ENCODE measurements around the gene UBE2J2. TPM values are rescaled to one million over a fixed set of nuclear protein-coding genes. Genes with fewer than 3 reads are reported as not detected.

The UBE2J2 gene
- total and polyA plus RNA-seq, 2 experiments from 2014 or later: 49.7 to 63.5 TPM

DNA sequence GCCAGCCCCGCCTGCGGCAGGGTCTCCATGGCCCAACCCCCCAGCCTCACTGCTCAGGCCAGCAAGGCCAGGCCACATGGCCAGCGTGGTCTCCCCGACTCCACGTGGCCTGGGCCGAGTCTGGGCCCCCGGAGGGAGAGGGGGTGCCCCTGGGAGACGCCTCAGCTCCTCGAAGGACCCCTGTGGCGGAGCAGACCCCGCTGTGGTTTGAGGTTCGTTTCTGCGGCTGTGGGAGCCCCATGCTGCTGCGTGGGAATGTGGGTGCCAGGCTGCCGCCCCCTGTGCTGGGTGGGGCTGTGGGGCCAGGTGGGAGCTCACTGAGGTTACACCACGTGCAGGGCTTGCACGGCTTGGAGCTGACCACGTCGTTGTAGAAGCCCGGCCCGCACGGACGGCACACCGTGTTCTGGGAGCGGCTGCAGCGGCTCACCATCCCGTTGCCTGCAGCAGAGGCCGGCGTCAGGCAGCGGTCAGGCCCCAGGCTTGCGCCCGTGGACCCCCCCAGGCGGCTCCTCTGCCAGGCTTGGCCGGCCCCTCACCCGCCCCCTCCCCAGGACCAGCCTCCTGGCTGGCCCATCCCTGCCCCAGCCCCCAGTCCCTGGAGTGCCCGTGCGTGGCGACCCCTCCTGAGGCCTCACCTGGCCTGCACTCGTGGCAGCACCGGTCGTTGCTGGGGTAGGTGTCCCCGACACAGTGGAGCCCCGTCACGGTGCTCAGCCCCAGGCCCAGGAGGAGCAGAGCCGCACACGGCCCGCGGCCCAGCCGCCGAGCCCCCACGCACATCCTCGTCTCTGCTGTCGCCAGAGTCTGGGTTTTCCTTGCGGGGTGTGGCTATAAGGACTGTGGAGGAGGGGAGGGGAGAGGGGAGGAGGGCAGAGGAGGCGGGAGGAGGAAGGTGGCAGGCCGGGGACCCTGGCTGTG, 60.0 kb downstream of the UBE2J2 start, which contains the start of gene TNFRSF4:
TSS of gene TNFRSF4 (minus strand) at position 809 of the 921 bp plus-strand sequence. CDS start at position 783, 26 bp downstream.
- no peak for TF ChIP-seq EZH2phosphoT487 (IDR thresholded peaks at IDR 0.05; ENCODE audit: insufficient read depth, low read depth)
- TF ChIP-seq EZH2 (IDR thresholded peaks at IDR 0.05; ENCODE audit: insufficient read depth, poor library complexity, severe bottlenecking): no peak
- no peaks in the 10 kb centered on the region for H3K4me1 ChIP-seq (ENCODE audit: insufficient read depth)
- no peaks in the 10 kb centered on the region for H3F3A ChIP-seq (ENCODE audit: insufficient read depth)
- H3K4me2 ChIP-seq (ENCODE audit: unreplicated experiment): no peak within 1 kb of the TSS
- no peaks in the 10 kb centered on the region for H3K9me2 ChIP-seq (ENCODE audit: insufficient read depth)
- no peaks in the 10 kb centered on the region for H3K9me3 ChIP-seq (ENCODE audit: low read depth)
- H3K4me3 ChIP-seq: no peak within 1 kb of the TSS
- in situ Hi-C loops (cut with MboI): no loop called here
- H4K20me1 ChIP-seq (ENCODE audit: insufficient read depth): no peaks in the 10 kb centered on the region
- no peak within 1 kb of the TSS for H3K27ac ChIP-seq
- DNase-seq: no peak
- H3K27me3 ChIP-seq (replicated peaks; ENCODE audit: insufficient read depth): no peaks in the 10 kb centered on the region
- no peaks in the 10 kb centered on the region for H3K79me2 ChIP-seq (ENCODE audit: insufficient read depth)
- no peak within 1 kb of the TSS for H3K9ac ChIP-seq
- peaks cover 5% of the 10 kb centered on the region; the same call in 1 of the 2 replicates for H3K36me3 ChIP-seq (ENCODE audit: low read depth)
- WGBS, 2 experiments (ENCODE audit: low coverage in 1 of 2, low lambda C conversion rate in 2 of 2, missing lambda C conversion rate in 2 of 2): 49 to 54% methylated on average over 47 to 55 of the region's 56 CpGs
- H2AFZ ChIP-seq: no peak within 1 kb of the TSS

DNA sequence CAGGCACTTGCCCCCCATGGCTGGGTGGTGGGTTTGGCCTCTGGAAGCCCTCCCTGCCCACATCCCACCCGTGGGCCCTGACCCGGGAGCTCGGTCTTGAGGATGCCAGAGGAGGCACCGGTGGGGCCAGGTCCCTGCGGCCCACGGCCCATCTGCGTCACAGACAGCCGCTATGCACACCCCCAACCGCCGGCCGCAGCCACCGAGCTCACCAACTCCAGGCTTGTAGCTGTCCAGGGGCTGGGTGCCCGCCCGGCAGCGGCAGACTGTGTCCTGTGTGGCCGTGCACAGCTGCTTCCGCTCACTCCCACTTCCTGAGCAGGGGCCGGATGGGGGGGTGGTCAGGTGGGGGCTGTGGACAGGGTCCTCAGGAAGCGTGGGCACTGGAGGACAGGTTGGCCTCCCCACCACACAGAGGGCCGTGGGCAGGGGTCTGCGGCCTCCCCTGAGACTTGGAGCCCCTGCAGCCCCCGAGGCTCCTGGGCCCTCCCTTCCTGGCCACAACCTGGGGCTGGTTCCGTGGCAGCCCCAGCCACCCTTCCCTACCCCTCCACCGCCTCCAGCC, 60.8 kb downstream of the UBE2J2 start:
- no peaks in the 10 kb centered on the region for H3K27me3 ChIP-seq (replicated peaks; ENCODE audit: insufficient read depth)
- H2AFZ ChIP-seq: no peak overlapping the region
- no peak overlapping the region for H3K4me2 ChIP-seq (ENCODE audit: unreplicated experiment)
- no peaks in the 10 kb centered on the region for H4K20me1 ChIP-seq (ENCODE audit: insufficient read depth)
- no peaks in the 10 kb centered on the region for H3K4me1 ChIP-seq (ENCODE audit: insufficient read depth)
- peaks cover 5% of the 10 kb centered on the region; the same call in 1 of the 2 replicates for H3K36me3 ChIP-seq (ENCODE audit: low read depth)
- no peak overlapping the region for H3K27ac ChIP-seq
- no peak for DNase-seq
- no peaks in the 10 kb centered on the region for H3K79me2 ChIP-seq (ENCODE audit: insufficient read depth)
- WGBS, 2 experiments (ENCODE audit: low coverage in 1 of 2, low lambda C conversion rate in 2 of 2, missing lambda C conversion rate in 2 of 2): 68 to 77% methylated on average over 17 to 24 of the region's 24 CpGs
- TF ChIP-seq EZH2 (IDR thresholded peaks at IDR 0.05; ENCODE audit: insufficient read depth, poor library complexity, severe bottlenecking) (no peak), EZH2phosphoT487 (IDR thresholded peaks at IDR 0.05; ENCODE audit: insufficient read depth, low read depth) (no peak)
- no peak overlapping the region for H3K9ac ChIP-seq
- in situ Hi-C loops (cut with MboI): no loop called here
- no peak overlapping the region for H3K4me3 ChIP-seq
- no peaks in the 10 kb centered on the region for H3K9me2 ChIP-seq (ENCODE audit: insufficient read depth)
- no peaks in the 10 kb centered on the region for H3F3A ChIP-seq (ENCODE audit: insufficient read depth)
- H3K9me3 ChIP-seq (ENCODE audit: low read depth): no peaks in the 10 kb centered on the region

DNA sequence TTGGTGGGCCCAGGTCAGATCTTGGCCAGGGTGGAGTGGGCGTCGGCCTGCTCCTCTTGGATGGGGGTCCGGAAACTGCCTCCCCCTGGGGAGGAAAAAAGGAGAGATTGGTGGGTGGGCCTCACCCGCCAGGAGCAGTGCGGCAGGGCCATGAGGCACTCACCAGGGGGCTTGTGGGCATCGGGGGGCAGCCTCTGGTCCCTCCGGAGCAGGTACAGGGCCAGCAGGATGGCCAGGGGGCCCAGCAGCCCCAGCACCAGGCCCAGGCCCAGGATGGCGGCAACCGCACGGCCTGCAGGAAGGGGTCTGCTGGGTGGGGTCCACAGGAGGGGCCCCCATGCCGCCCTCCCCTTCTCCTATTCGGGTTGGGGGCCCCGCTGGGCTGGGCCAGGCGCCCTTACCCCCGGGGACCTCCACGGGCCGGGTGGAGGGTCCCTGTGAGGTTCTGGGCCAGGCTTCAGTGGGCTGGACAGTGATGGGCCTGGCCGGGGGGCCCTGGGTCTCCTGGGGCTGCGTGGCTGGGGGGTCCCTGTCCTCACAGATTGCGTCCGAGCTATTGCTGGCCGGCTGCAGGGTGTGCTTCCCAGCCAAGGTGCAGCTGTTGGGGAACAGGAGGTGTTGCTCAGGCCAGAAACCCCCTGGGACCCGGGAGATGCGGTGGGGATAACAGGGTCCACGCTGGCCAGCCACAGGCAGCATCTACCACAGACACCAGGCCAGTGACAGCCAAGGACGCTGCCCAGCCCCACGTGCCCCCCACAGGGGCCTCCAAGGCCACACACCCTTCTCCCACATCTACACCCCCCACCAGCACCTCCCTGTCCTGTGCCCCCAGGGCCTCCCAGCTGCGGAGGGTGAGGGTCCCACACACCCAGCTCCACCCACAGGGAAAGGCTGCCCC, 61.9 kb downstream of the UBE2J2 start:
- no peak for DNase-seq
- Histone ChIP-seq H3K27ac (no peak overlapping the region), H3K36me3 (ENCODE audit: low read depth) (peaks cover 3% of the 10 kb centered on the region; the same call in 1 of the 2 replicates), H3K4me2 (ENCODE audit: unreplicated experiment) (no peak overlapping the region), H3F3A (ENCODE audit: insufficient read depth) (no peaks in the 10 kb centered on the region), H4K20me1 (ENCODE audit: insufficient read depth) (no peaks in the 10 kb centered on the region), H3K27me3 (replicated peaks; ENCODE audit: insufficient read depth) (no peaks in the 10 kb centered on the region), H3K4me3 (no peak overlapping the region), H3K9me2 (ENCODE audit: insufficient read depth) (no peaks in the 10 kb centered on the region), H3K9me3 (ENCODE audit: low read depth) (no peaks in the 10 kb centered on the region), H3K9ac (no peak overlapping the region), H3K79me2 (ENCODE audit: insufficient read depth) (no peaks in the 10 kb centered on the region), H2AFZ (no peak overlapping the region), H3K4me1 (ENCODE audit: insufficient read depth) (no peaks in the 10 kb centered on the region)
- no peak for TF ChIP-seq EZH2 (IDR thresholded peaks at IDR 0.05; ENCODE audit: insufficient read depth, poor library complexity, severe bottlenecking)
- TF ChIP-seq EZH2phosphoT487 (IDR thresholded peaks at IDR 0.05; ENCODE audit: insufficient read depth, low read depth): no peak
- WGBS, 2 experiments (ENCODE audit: low coverage in 1 of 2, low lambda C conversion rate in 2 of 2, missing lambda C conversion rate in 2 of 2): 88% methylated on average over 17 to 25 of the region's 28 CpGs
- in situ Hi-C loops (cut with MboI): no loop called here
